SW480 (cell line): ENCODE data around the gene GPR33.
A peak's percentile ranks its signal among the peaks of the same experiment; 100 is the strongest.
"Not testable (repeated sequence)": the region's sequence is repeated elsewhere in the genome, so short reads cannot be mapped to it uniquely, and the experiment has no call there.

Experiments
- DNase-seq: peaks from one replicate; pipeline ENCODE4 v3.0.0-alpha.2; 2016; ENCODE audit warnings: low spot score

The GPR33 gene

DNA sequence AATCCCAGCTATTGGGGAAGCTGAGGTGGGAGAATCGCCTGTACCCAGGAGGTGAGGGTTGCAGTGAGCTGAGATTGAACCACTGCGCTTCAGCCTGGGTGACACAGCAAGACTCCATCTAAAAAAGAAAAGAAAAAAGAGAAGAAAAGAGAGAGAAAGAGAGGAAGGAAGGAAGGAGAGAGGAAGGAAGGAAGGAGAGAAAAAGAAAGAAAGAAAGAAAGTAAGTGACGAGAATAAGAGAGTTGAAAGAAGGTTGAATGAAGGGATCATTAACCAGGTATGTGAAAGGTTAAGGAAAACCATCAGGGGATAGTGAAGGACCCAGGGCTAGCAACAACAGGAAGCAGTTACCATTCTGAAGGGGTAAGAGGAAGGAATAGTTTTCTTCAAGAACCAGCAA, 26.3 kb downstream of the GPR33 start:
- no peak for DNase-seq

DNA sequence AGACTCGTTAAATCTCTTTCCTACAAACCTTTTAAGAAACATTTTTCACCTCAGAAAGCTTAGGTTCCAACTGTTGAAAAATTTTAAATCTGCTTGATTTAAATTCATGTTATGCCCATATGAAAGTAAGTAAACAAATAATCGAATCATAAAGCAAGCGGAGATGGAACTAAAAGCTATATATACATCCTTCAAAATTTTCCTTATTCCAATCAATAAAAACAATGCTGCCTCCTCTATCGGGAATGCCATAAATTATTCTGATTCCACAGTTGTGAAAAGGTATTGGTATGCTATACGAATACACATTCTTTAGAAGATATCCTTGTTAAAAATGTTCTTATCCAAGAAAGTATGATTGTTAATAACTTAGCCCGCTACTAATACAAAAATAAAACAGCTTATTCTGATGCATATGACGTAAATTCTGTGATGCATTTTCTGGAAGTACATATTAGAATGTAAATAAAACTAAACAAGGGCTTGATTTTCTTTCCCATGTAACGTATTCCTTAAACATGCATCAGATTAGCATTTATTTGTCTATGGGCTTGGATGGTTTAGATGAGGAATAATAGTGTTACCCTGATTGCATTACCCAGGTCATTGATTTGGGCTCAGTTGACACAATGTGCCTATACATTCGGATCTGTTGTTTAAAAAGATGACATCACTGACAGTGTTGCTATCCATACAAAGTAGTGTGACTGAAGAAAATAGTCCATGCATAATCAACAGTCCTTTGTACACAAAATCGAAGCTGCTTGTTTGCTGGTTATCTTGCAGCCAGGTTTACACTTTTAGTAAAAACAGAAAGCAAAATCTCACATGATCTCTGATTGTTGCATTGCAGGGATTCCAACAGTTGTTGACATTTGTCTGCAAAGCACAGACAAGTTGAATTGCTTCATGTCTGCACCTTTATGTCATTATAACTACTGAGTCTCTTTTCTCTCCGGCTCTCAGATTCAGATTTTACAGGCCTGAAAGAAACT, 29.9 kb downstream of the GPR33 start:
- no peak for DNase-seq

- peak; percentile 91 for DNase-seq
Observed at GRCh38 chr14:31456841-31457664, 30.8 kb downstream of the GPR33 start, which contains the start of gene DTD2. Gene DTD2, minus strand, starts transcription at chr14:31457506. Its CDS starts 113 bp downstream, at chr14:31457393.

DNA sequence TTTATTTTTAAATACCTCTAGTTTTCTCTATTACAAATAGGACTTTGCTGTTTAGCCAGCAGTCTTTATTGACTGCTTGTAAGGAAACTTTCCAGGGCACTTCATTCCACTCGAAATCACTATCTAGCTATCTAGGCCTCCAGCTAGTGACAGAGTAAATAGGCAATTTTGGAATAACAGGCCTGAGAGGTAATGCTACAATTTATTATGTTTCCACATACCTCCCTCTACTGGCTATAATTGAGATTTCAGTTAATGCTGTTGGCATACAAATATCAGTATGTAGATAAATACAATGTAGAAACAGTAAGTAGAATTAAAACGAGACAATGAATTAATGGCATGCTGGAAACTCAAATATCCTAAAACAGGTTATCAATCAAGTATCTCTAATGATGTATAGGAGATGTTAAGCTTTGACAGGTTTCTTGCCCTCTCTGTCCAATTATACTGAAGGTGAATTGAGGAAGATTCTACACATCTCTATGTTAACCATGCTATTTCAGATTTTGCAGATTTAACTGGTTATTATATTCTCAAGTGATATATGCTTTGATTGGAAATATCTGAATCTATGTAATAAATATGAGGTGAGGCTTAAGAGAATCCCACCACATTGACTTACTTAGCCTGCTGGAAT, 37.7 kb downstream of the GPR33 start:
- DNase-seq, result peak; percentile 31

- no peak for DNase-seq
Observed at GRCh38 chr14:31449136-31449535, 38.7 kb downstream of the GPR33 start.

DNA sequence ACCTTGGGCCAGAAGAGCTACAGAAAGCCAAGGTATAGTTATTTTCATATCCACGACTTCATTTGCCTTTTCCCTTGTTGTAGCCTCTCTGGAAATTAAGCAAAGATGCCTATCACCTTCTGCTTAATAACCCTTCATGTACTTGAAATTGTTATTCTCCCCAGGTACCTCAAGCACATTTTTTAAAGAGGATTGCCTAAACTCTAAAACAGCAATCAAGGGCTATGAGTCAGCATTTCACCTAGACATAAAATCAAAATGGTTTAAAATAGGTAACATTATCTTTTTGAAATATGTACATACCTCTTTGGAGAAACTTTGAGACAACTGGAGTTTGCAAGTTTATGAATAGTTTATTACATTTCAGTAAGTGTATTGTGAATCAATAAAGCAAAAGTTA, 42.1 kb downstream of the GPR33 start:
- no peak for DNase-seq

DNA sequence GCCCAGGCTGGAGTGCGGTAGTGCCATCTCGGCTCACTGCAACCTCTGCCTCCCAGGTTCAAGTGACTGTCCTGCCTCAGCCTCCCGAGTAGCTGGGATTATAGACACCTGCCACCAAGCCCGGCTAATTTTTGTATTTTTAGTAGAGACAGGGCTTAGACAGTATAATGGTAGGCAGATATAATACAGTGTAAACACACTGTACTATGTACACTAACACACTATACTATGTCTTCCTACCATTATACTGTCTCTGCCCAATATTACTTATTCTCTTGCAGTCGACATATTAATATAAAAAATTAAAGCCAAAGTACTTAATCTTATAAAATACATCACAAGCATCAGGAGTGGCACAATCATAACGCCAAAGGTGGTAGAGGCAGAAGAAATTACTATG, 45.6 kb downstream of the GPR33 start:
- DNase-seq, result no peak

- DNase-seq, result peak; percentile 28
Observed at GRCh38 chr14:31441273-31442111, 46.3 kb downstream of the GPR33 start.

DNA sequence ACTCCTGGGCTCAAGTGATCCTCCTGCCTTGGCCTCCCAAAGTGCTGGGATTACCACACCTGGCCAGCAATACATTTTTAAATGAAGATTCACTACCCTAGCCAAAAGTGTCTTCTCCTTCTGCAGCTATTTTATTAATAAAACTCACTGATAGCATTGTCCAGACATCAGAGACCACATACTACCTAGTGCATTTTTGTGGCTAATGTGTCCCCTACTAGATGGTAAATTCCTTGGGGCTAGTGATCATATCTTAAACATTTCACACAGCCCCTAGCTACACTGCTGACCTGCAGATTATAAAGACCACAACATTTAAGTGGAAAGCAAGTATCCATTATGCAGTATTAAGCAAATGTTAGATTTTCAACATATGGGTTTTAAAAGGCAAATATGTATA, 47.6 kb downstream of the GPR33 start:
- no peak for DNase-seq

DNA sequence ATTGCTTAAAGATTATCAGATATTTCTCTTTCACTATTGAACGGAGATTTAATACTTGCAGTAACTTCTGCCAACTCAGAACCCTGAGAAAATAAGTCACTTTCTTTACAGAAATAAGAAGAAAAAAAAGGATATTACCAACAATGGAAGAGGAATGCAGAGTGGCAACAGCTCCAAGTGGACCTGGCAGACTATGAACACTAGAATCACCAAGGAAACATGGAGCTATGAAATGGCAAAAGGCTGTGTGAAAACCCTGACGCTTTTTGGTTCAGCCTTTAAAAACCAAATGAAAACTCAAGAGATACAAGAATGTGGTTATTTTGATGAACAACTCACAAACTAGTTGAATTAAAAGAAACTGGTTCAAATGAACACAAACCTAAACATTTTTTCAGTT, 48.3 kb downstream of the GPR33 start:
- DNase-seq, result no peak

DNA sequence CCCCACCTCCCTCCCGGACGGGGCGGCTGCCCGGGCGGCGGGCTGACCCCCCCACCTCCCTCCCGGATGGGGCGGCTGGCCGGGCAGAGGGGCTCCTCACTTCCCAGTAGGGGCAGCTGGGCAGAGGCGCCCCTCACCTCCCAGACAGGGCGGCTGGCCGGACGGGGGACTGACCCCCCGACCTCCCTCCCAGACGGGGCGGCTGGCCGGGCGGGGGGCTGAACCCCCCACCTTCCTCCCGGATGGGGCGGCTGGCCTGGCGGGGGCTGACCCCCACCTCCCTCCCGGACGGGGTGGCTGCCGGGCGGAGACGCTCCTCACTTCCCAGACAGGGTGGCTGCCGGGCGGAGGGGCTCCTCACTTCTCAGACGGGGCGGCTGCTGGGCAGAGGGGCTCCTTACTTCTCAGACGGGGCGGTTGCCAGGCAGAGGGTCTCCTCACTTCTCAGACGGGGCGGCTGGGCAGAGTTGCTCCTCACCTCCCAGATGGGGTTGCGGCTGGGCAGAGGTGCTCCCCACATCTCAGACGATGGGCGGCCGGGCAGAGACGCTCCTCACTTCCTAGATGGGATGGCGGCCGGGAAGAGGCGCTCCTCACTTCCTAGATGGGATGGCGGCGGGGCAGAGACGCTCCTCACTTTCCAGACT, 50.7 kb downstream of the GPR33 start:
- not testable (repeated sequence) for DNase-seq

GRCh38 chr14:31435276-31435675, 52.6 kb downstream of the GPR33 start:
- no peak for DNase-seq
